HG03039 (cell line): ENCODE results near the gene HNRNPA3.
"Not testable (repeated sequence)": the region's sequence is repeated elsewhere in the genome, so short reads cannot be mapped to it uniquely, and the experiment has no call there.

Source experiments
- ATAC-seq: cut with Tn5 transposase; IDR thresholded peaks from one replicate; pipeline ENCODE4 v1.9.1; 2021; ENCODE audit warnings: mild to moderate bottlenecking, moderate library complexity; ENCODE audit not compliant: unreplicated experiment

The HNRNPA3 gene

GRCh38 chr2:177212106-177212890, at the start of gene HNRNPA3:
HNRNPA3 (plus strand) TSS chr2:177212794; CDS start chr2:177212800, 6 bp downstream.
- ATAC-seq: peak; percentile 82

- ATAC-seq: no peak
Measured at GRCh38 chr2:177164131-177164530, 48.5 kb upstream of the HNRNPA3 start.

- ATAC-seq: peak; percentile 46
Measured at GRCh38 chr2:177164584-177165052, 48.0 kb upstream of the HNRNPA3 start.

- ATAC-seq: no peak
Measured at GRCh38 chr2:177165061-177165583, 47.5 kb upstream of the HNRNPA3 start.

GRCh38 chr2:177165721-177166711, 46.6 kb upstream of the HNRNPA3 start:
- ATAC-seq: peak; percentile 54

- peak; percentile 44 for ATAC-seq
Measured at GRCh38 chr2:177169810-177170514, 42.6 kb upstream of the HNRNPA3 start.

GRCh38 chr2:177171418-177171865, 41.2 kb upstream of the HNRNPA3 start:
- no peak for ATAC-seq

GRCh38 chr2:177172034-177172880, 40.3 kb upstream of the HNRNPA3 start:
- ATAC-seq: no peak

- no peak for ATAC-seq
Measured at GRCh38 chr2:177174486-177174885, 38.1 kb upstream of the HNRNPA3 start.

GRCh38 chr2:177175917-177176668, 36.5 kb upstream of the HNRNPA3 start:
- no peak for ATAC-seq

- no peak for ATAC-seq
Measured at GRCh38 chr2:177178797-177179196, 33.8 kb upstream of the HNRNPA3 start.

GRCh38 chr2:177179227-177179626, 33.4 kb upstream of the HNRNPA3 start:
- no peak for ATAC-seq

- ATAC-seq: not testable (repeated sequence)
Measured at GRCh38 chr2:177179671-177180070, 32.9 kb upstream of the HNRNPA3 start.

GRCh38 chr2:177180269-177181000, 32.2 kb upstream of the HNRNPA3 start:
- no peak for ATAC-seq

- no peak for ATAC-seq
Measured at GRCh38 chr2:177183860-177184259, 28.7 kb upstream of the HNRNPA3 start.

- no peak for ATAC-seq
Measured at GRCh38 chr2:177184606-177185005, 28.0 kb upstream of the HNRNPA3 start.

- not testable (repeated sequence) for ATAC-seq
Measured at GRCh38 chr2:177186038-177186437, 26.6 kb upstream of the HNRNPA3 start.

GRCh38 chr2:177187631-177188312, 24.8 kb upstream of the HNRNPA3 start:
- no peak for ATAC-seq
